ENCODE data around the gene PTPN1.
"Not testable (repeated sequence)": the region's sequence is repeated elsewhere in the genome, so short reads cannot be mapped to it uniquely, and the experiment has no call there.

Gene PTPN1

DNA sequence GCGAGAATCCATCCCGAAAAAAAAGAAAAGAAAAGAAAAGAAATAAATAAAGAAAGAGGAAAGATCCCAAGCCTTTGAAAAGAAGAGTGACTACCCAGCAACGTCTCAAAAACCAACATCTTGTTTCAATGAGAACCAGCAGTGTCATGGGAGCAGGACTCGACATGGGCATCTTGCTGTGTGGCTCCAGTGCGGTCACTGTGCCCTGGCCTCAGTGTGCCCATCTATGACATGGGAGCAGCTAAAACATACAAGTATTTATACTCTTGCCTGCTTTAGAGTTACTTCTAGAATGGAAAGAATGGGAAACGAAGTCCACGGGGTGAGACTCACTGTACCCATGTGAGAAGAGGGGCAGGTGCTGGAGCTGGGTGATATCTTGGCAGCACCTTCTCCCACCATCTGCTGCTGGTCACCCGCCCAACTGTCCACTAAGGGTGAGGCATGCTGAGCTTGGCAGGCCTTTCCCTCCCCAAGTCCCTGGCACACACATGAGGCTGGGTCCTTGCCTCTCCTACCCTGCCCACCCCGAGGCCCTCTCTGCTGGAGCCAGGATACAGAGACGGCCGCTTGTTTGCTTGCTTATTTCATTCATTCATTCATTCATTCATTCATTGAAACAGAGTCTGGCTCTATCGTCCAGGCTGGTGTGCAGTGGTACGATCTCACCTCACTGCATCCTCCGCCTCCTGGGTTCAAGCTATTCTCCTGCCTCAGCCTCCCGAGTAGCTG lies 103.4 kb downstream of the PTPN1 start:
- DNase-seq = no peak

GRCh38 chr20:50615407-50615806 lies 105.2 kb downstream of the PTPN1 start:
- DNase-seq = no peak

DNA sequence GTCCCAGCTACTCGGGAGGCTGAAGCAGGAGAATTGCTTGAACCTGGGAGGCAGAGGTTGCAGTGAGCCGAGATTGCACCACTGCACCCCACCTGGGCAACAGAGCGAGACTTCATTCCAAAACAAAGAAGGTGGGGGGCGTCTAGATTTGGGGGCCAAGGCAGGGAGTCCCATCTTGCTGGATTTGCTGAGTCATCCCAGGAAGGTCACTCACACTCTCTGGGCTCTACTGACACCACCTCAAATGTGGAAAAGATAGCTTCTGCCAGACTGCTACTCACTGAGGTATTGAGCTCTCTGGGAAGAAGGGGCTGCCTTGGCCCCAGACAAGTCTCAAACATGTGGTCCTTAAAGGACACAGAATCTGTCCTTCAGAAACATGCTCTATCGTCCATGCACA lies 106.8 kb downstream of the PTPN1 start:
- no peak for DNase-seq

DNA sequence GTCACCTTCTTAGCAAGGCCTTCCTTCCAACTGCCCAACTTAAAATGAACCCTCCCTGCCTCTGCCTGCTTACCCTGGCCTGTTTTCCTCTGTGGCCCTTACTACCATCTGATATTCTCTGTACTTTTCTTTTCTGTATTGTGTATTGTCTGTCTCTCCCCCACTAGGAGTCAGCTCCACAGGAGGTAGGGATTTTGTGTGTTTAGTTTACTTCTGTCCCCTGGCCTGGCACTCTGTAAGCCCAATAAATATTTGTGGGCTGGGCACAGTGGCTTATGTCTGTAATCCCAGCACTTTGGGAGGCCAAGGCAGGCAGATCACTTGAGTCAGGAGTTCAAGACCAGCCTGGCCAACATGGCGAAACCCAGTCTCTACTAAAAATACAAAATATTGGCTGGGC lies 108.4 kb downstream of the PTPN1 start:
- DNase-seq = no peak

- DNase-seq = not testable (repeated sequence)
Observed at GRCh38 chr20:50620459-50620858, 110.3 kb downstream of the PTPN1 start.

DNA sequence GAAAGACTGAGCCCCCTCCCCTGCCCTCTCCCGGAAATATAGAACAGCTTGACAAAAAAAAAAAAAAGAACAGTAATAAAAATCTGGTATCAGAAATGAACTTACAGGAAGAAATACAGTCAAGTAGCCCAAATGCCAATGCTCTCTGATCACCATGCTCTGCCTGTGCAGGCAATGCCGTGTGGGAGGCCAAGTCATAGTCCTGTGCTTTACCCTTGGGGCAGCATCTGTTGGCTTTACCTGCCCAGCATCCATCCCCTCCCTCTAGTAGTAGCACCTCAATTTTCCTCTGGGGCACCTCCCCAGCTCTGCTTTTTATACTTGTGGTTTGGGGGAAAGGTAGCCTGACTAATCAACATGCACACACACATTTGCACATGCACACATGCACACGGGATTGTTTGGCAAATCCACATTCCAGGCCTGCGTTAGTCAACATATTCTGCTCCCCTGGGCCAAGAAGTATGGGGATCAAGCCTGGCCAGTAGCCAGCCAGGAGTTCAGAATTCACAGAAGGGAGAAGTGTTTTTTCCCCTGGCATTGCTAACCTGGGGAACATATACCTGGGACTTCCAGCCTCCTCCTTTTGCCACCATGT lies 111.0 kb downstream of the PTPN1 start:
- DNase-seq = no peak

DNA sequence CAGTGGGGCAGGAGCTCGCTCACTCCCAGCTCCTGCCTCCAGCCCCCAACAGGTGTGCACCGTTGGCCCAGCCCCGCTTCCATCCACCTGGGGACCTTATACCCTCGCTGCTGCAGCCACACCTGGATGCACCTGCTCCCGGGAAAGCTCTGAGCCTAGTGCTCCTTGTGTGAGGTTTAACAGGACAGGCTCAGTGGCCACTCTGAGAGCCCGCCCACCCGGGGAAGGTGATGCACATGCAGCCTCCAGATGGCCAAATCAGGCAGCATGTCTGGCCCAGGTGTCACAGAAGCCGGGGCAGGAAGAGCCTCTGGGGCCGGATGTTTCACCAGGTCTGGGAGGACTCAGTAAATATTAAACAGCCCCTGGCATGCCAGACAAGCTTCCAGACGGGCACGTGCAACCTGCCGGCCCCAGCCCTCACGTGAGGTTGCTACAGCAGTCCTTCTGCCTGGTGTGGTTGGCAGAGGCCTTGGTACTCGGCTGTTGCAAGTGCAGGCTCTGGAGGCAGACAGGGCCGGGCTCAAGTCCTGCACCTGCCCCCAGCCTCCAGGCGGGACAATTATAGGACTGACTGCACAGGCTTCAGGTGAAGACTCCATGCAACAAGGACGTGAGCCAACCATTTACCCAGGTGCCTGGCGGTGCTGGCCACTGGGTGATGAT lies 114.3 kb downstream of the PTPN1 start:
- DNase-seq = no peak

GRCh38 chr20:50625986-50626677 lies 115.9 kb downstream of the PTPN1 start:
- peak in 1 of 2 donors; percentile 21 for DNase-seq

DNA sequence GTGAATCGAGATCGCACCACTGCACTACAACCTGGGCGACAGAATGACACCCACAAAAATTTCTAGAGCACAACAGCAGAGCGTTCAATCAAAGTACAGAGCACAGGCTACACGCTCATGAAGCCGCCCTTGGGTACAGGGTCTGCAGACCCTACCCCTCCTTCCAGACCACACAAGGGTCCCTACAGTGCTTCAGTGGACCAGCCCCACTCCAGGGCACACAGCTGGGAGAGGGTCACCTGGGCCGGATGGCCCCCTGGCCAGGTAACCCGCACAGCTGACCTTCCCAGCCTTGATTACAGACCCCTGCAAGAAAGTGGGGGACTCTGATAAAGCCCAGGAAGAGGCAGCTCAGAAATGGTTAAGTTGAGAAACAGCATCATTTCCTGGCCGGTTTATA lies 117.6 kb downstream of the PTPN1 start:
- DNase-seq = no peak

DNA sequence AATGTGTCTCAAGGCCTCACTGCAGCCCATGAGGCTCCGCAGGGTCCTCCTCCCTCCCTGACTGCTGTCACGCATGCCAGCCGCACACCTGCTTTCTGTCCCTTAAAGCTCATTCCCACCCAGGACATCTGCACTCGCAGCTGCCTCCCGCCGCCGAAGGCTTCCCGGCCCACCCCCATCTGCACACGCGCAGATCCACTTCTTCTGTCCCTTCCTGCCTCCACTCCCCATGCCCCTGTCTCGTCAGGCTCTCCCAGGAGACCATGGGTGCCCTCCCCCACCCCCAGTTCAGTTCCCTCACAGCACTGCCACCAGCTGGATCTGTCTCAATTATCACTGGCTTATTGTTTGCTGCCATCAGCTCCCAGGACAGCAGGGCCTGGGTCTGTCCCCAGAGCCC lies 118.1 kb downstream of the PTPN1 start:
- no peak for DNase-seq

DNA sequence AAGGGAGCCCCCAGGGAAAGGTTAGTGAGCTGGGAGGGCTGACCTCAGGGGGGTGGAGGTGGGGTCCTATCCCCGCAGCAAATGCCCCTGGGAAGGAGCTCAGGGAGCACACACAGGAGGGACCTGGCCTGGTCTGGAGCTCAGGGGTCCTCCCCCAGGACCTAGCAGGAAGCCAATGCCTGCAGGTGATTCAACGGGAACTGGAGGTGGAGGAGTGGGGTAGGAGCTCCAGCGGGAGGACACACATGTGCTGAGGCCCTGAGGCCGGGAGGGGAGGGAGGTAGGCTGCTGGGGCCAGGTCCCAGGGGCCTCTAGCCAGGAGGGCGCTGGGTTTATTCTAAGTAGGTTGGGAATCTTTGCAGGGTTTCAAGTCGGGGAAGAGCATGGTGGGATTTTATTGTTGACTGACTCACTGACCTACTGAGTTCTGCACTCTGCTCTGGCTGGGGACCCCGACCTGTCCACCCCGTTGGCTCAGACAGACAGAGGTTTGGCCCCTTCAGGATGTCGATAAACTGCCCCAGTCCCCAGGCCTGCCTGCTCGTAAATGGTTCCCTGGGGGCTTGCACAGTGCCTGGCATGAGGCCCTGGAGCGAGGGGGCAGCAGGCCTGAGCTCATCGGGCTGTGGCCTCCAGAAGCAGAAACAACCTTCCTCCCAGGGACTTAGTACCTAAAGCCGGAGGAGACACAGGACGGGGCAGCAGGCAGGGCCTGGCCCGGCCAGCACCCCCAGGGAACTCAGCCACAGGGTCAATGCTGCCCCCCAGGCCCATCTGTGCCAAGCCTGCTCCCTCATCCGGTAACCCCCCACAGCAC lies 118.9 kb downstream of the PTPN1 start:
- no peak for DNase-seq

DNA sequence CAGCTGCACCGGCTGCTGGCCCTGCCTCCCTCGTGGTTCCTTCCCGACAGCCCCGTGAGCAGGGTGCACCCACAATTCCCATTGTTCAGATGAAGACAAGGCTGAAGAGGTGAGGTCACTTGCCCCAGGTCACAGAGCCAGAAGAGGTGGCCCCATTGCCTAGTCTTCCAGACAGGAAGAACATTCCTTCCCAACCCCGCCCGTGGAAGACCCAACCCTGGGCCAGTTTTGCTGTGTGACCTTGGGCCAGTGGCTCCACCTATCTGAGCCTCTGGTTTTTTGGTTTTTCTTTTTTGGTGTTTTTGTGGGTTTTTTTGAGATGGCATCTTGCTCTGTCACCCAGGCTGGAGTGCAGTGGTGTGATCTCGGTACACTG lies 119.5 kb downstream of the PTPN1 start:
- no peak for DNase-seq

DNA sequence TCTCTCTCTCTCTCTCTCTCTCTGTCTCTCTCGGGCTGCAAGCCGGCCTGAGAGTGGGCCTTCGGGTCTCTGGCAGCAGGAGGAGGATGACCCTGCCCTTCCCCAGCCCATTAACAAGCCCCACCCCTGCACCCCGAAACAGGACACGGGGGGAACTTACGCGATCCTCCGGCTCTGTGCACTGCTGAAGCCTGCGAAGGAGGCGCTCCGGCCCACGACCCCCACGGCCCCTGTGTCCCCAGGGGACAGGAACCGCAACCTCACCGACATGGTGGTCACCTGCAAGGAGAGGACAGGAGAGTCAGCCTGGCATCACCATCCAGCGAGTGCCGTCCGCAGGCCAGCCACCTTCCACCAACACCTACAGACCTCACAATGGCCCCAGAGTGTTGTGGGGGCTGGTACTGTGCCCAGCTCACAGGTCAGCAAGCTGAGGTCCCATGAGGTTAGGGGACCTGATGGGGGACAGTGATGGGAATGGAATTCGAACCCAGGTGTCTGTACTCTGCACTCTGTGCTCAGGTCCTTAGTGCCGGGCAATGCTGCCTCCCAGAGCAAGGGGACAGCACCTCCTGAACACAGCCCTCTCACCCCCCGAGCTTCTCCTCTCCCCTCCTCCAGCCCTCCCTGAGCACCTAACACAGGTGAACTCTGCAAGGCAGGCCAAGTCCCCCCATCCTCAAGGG lies 120.5 kb downstream of the PTPN1 start:
- no peak for DNase-seq

DNA sequence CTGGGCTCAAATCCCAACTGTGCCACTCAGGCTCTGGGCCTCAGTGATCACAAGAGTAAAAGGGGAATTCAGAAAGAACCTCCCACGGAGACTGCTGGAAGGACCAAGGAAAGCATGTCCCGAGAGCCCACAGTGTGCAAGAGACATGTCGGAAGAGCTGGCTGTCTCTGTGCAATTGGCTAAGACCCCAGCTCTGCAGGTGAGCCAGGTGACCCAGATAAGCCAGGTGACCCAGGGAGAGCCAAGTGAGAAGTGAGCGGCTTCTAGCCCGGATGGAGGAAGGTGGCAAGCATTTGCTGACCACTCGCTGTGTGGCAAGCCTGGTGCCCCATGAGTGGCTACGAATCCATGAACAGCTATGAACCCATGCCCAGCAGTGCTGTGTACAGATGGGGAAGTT lies 122.1 kb downstream of the PTPN1 start:
- DNase-seq = peak in 1 of 2 donors; percentile 24

DNA sequence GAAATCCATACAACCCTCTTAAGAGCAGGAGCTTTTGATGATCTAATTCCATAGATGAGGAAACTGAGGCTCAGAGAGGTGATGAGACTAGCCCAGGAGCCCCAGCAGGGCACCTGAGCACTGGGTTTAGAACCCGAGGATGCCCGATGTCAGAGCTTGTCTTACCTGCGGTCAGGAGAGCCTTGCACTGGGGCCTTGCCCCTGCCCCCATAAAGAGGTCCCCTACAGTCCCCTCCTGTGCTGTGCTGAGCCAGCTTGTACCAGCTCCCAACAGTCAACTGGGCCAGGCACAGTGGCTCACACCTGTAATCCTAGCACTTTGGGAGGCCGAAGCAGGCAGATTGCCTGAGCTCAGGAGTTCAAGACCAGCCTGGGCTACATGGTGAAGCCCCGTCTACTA lies 122.5 kb downstream of the PTPN1 start:
- no peak for DNase-seq

DNA sequence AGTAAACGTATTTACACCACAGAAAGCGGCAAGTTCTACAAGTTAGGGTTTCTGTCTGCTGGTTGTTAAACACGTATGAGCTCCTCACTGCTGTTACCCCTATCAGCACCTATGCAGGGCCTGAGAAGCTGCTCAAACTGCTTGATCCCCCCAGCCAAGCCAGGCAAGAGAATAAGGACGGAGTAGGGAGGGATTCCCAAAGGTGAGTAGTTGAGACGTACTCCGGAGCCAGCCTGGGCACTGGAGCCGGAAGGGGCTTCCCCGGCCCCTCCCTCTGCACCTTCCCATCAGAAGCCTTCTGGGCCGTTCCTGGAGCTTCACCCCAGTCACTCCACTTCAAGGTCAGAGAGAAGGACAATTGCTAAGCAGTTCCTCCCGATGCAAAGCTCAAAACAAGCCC lies 123.2 kb downstream of the PTPN1 start:
- DNase-seq = no peak

GRCh38 chr20:50634191-50634590 lies 124.0 kb downstream of the PTPN1 start:
- no peak for DNase-seq

All from inflammatory macrophage (primary cell).